Measurements from ENCODE around the gene TSPAN16. TPM values are rescaled to one million over a fixed set of nuclear protein-coding genes. Genes with fewer than 3 reads are reported as not detected.

The TSPAN16 gene
- total RNA-seq, 4 donors from 2014 or later: not detected

- H3K9me3 ChIP-seq: no peaks in the 10 kb centered on the region
- no peak overlapping the region for H3K4me3 ChIP-seq
- no peak for TF ChIP-seq POLR2A (IDR thresholded peaks at IDR 0.05)
- no peak for TF ChIP-seq POLR2AphosphoS5 (IDR thresholded peaks at IDR 0.05)
- no peak for TF ChIP-seq CTCF (IDR thresholded peaks at IDR 0.05)
- TF ChIP-seq EP300 (IDR thresholded peaks at IDR 0.05): no peak
- WGBS: 95% methylated on average over 3 of the region's 4 CpGs
- no peak overlapping the region for H3K27ac ChIP-seq
- H3K36me3 ChIP-seq: peaks cover 53% of the 10 kb centered on the region
- no peaks in the 10 kb centered on the region for H3K27me3 ChIP-seq
- peaks cover 6% of the 10 kb centered on the region for H3K4me1 ChIP-seq
- DNase-seq (ENCODE audit: low spot score in 2 of 2): no peak
Observed at GRCh38 chr19:11251217-11251616, 44.7 kb upstream of the TSPAN16 start.

GRCh38 chr19:11251650-11252314, 44.2 kb upstream of the TSPAN16 start:
- Histone ChIP-seq H3K4me3 (no peak overlapping the region), H3K36me3 (peaks cover 48% of the 10 kb centered on the region), H3K9me3 (no peaks in the 10 kb centered on the region), H3K27ac (no peak overlapping the region), H3K4me1 (peaks cover 6% of the 10 kb centered on the region), H3K27me3 (no peaks in the 10 kb centered on the region)
- TF ChIP-seq POLR2AphosphoS5 (IDR thresholded peaks at IDR 0.05) (no peak), POLR2A (IDR thresholded peaks at IDR 0.05) (no peak), EP300 (IDR thresholded peaks at IDR 0.05) (no peak), CTCF (IDR thresholded peaks at IDR 0.05) (no peak)
- WGBS: 89% methylated on average over 6 of the region's 11 CpGs
- DNase-seq (ENCODE audit: low spot score in 2 of 2): no peak

GRCh38 chr19:11252665-11253355, 43.1 kb upstream of the TSPAN16 start:
- DNase-seq (ENCODE audit: low spot score in 2 of 2): no peak
- Histone ChIP-seq H3K4me1 (no peaks in the 10 kb centered on the region), H3K4me3 (no peak overlapping the region), H3K27ac (peak overlapping the region; percentile 39), H3K9me3 (no peaks in the 10 kb centered on the region), H3K27me3 (no peaks in the 10 kb centered on the region), H3K36me3 (peaks cover 45% of the 10 kb centered on the region)
- TF ChIP-seq CTCF (IDR thresholded peaks at IDR 0.05) (no peak), EP300 (IDR thresholded peaks at IDR 0.05) (no peak)
- 82% methylated on average over 13 of the region's 19 CpGs for WGBS

GRCh38 chr19:11254666-11255065, 41.3 kb upstream of the TSPAN16 start:
- TF ChIP-seq EP300 (IDR thresholded peaks at IDR 0.05): no peak
- TF ChIP-seq CTCF (IDR thresholded peaks at IDR 0.05): no peak
- no peak for TF ChIP-seq POLR2AphosphoS5 (IDR thresholded peaks at IDR 0.05)
- TF ChIP-seq POLR2A (IDR thresholded peaks at IDR 0.05): no peak
- Histone ChIP-seq H3K9me3 (no peaks in the 10 kb centered on the region), H3K36me3 (peaks cover 34% of the 10 kb centered on the region), H3K4me1 (no peaks in the 10 kb centered on the region), H3K27me3 (no peaks in the 10 kb centered on the region), H3K27ac (no peak overlapping the region), H3K4me3 (no peak overlapping the region)
- WGBS: 87% methylated on average over 5 of the region's 5 CpGs
- no peak for DNase-seq (ENCODE audit: low spot score in 2 of 2)

GRCh38 chr19:11256189-11256588, 39.8 kb upstream of the TSPAN16 start:
- Histone ChIP-seq H3K4me1 (peaks cover under 1% of the 10 kb centered on the region), H3K9me3 (no peaks in the 10 kb centered on the region), H3K36me3 (peaks cover 19% of the 10 kb centered on the region), H3K27ac (no peak overlapping the region), H3K27me3 (no peaks in the 10 kb centered on the region), H3K4me3 (no peak overlapping the region)
- TF ChIP-seq CTCF (IDR thresholded peaks at IDR 0.05): no peak
- WGBS: 33% methylated on average over 4 of the region's 7 CpGs
- DNase-seq (ENCODE audit: low spot score in 2 of 2): no peak

Data from suprapubic skin (tissue), 4 donors.